Kidney (tissue), 14 donors: ENCODE measurements around the gene CR1L. TPM values are rescaled to one million over a fixed set of nuclear protein-coding genes. Genes with fewer than 3 reads are reported as not detected.

Experiments
- DNase-seq, 5 donors: peaks; one replicate each; pipeline ENCODE4 v3.0.0-alpha.2; 2013 to 2020
- FAIRE-seq: peaks from 2 replicates; lab custom pipeline; 2012; peaks lifted over from hg19 to GRCh38; lab: Jason Lieb, UNC
- H3K27ac ChIP-seq, 2 donors: one replicate each; pipeline ENCODE4 v1.7.0; 2013; ENCODE audit warnings: low read depth in 2 of 2, low read length in 2 of 2, inconsistent platforms in 1 of 2
- H3K27me3 ChIP-seq: one replicate; pipeline ENCODE4 v1.7.1; 2013; ENCODE audit warnings: low read length, inconsistent platforms; ENCODE audit not compliant: control insufficient read depth, insufficient read depth
- H3K36me3 ChIP-seq, 3 donors: one replicate each; pipeline versions ENCODE4 v1.7.0 to v1.7.1; 2013; ENCODE audit warnings: low read length in 3 of 3, control low read depth in 1 of 3, inconsistent platforms in 1 of 3; ENCODE audit not compliant: insufficient read depth in 3 of 3, control insufficient read depth in 2 of 3
- H3K4me1 ChIP-seq, 3 donors: one replicate each; pipeline versions ENCODE4 v1.7.0 to v1.7.1; 2013; ENCODE audit warnings: low read length in 3 of 3, inconsistent platforms in 1 of 3, low read depth in 1 of 3; ENCODE audit not compliant: control insufficient read depth in 2 of 3, insufficient read depth in 2 of 3
- H3K4me3 ChIP-seq, 3 donors: one replicate each; pipeline versions ENCODE4 v1.7.0 to v1.8.1; 2013; ENCODE audit warnings: low read length in 3 of 3, control low read depth in 1 of 3, inconsistent platforms in 1 of 3
- H3K9ac ChIP-seq, 3 donors: one replicate each; pipeline versions ENCODE4 v1.7.0 to v1.7.1; 2013; ENCODE audit warnings: low read length in 3 of 3, control low read depth in 1 of 3, inconsistent platforms in 1 of 3
- H3K9me3 ChIP-seq, 3 donors: one replicate each; pipeline versions ENCODE4 v1.7.0 to v1.7.1; 2013; ENCODE audit warnings: low read length in 3 of 3, control low read depth in 1 of 3, inconsistent platforms in 1 of 3; ENCODE audit not compliant: control insufficient read depth in 2 of 3, insufficient read depth in 1 of 3
- CTCF ChIP-seq: IDR thresholded peaks from 3 replicates; pipeline ENCODE4 v1.5.1; 2012; ENCODE audit warnings: mild to moderate bottlenecking, moderate library complexity, borderline replicate concordance; ENCODE audit not compliant: insufficient read depth; ENCODE audit errors: extremely low read depth
- intact Hi-C: fragments of 100-400 bp; cut with DNase I; formaldehyde crosslinking; loops from one replicate; pipeline ENCODE4 v1.11.1; 2022
- polyA plus RNA-seq: library from polyadenylated mRNA; stranded (reverse); fragments of 350-450 nt; fragmentation: Illumina TruSeq; extraction: RNeasy Lipid Tissue Mini Kit (QIAGEN cat#74804); gene quantifications from one replicate; pipeline ENCODE4 v1.2.3, GENCODE V29; 2014; ENCODE audit warnings: low read depth, low replicate concordance; ENCODE audit not compliant: insufficient read depth
- total RNA-seq: library from RNA; stranded (reverse); fragmentation: NEBNext Ultra II Directional; extraction: Animal tissue kit (Norgen Biotek cat#: 25700); gene quantifications from one replicate; pipeline ENCODE4 v1.2.1, GENCODE V29; 2021
- donor health status: control.
- donor health status: control.
- donor health status: control.
- donor health status: control.
- donor health status: control.
- donor health status: DM: yes; HTN: yes; CAD: no.
- donor health status: Normal renal cell carcinoma (clear cell type).

Gene CR1L
- total and polyA plus RNA-seq, 2 donors from 2014 or later: 0.44 to 1.4 TPM

- intact Hi-C loops: no loop called here
- H3K9me3 ChIP-seq: no peaks in the 10 kb centered on the region
- no peak overlapping the region for H3K27ac ChIP-seq
- no peak overlapping the region for H3K4me3 ChIP-seq
- no peak overlapping the region for H3K9ac ChIP-seq
- H3K4me1 ChIP-seq: no peaks in the 10 kb centered on the region
- H3K27me3 ChIP-seq: no peaks in the 10 kb centered on the region
- no peak for DNase-seq
- peak; percentile 74 for FAIRE-seq
- TF ChIP-seq CTCF: no peak
- H3K36me3 ChIP-seq: no peaks in the 10 kb centered on the region
Measured at GRCh38 chr1:207745285-207745684, 100.4 kb downstream of the CR1L start.

- peak; percentile 76 for FAIRE-seq
- no peak for TF ChIP-seq CTCF
Measured at GRCh38 chr1:207745839-207746767, 101.2 kb downstream of the CR1L start.

GRCh38 chr1:207747627-207748492 lies 102.9 kb downstream of the CR1L start:
- FAIRE-seq (no peak), DNase-seq (no peak)
- TF ChIP-seq CTCF: no peak
- no peaks in the 10 kb centered on the region for H3K9me3 ChIP-seq
- H3K27ac ChIP-seq: no peak overlapping the region
- no peaks in the 10 kb centered on the region for H3K36me3 ChIP-seq
- intact Hi-C loops: no loop called here
- H3K4me3 ChIP-seq: no peak overlapping the region
- H3K9ac ChIP-seq: no peak overlapping the region
- no peaks in the 10 kb centered on the region for H3K27me3 ChIP-seq
- peaks cover 0 to 3% (median 3%) of the 10 kb centered on the region in 3 donors for H3K4me1 ChIP-seq

More at GRCh38 chr1:207745839-207746767, 101.2 kb downstream of the CR1L start:
- H3K27me3 ChIP-seq: no peaks in the 10 kb centered on the region
- H3K9me3 ChIP-seq: no peaks in the 10 kb centered on the region
- intact Hi-C loops: no loop called here
- DNase-seq: no peak
- peaks cover 0 to 3% (median 0%) of the 10 kb centered on the region in 3 donors for H3K4me1 ChIP-seq
- no peak overlapping the region for H3K27ac ChIP-seq
- no peak overlapping the region for H3K9ac ChIP-seq
- H3K36me3 ChIP-seq: no peaks in the 10 kb centered on the region
- H3K4me3 ChIP-seq: no peak overlapping the region
